Neutrophil (primary cell): ENCODE data around the gene NOP14.
A peak's percentile ranks its signal among the peaks of the same experiment; 100 is the strongest.
"Not testable (repeated sequence)": the region's sequence is repeated elsewhere in the genome, so short reads cannot be mapped to it uniquely, and the experiment has no call there.

Experiments used
- H3K27ac ChIP-seq: fragments of 200-600 bp; sonication (generic); 2 replicates; pipeline ENCODE4 v1.5.1; 2016; ENCODE audit warnings: mild to moderate bottlenecking, moderate library complexity
- H3K27me3 ChIP-seq: fragments of 200-600 bp; sonication (generic); 2 replicates; pipeline ENCODE4 v1.6.0; 2016; ENCODE audit warnings: mild to moderate bottlenecking
- H3K36me3 ChIP-seq: fragments of 200-600 bp; sonication (generic); 2 replicates; pipeline ENCODE4 v1.5.1; 2017
- H3K4me1 ChIP-seq, 2 experiments: fragments of 200-600 bp in 1 of 2; sonication (generic) in 1 of 2; 1 replicate in 1 of 2; 2 replicates in 1 of 2; pipeline versions ENCODE4 v1.5.1 to v1.6.1; 2013 to 2016; ENCODE audit warnings: low read depth in 1 of 2, low read length in 1 of 2, mild to moderate bottlenecking in 1 of 2, moderate library complexity in 1 of 2; ENCODE audit not compliant: control insufficient read depth in 1 of 2, insufficient read depth in 1 of 2
- H3K4me3 ChIP-seq, 2 experiments: fragments of 200-600 bp in 1 of 2; sonication (generic) in 1 of 2; 1 replicate in 1 of 2; 2 replicates in 1 of 2; pipeline ENCODE4 v1.5.1; 2013 to 2016; ENCODE audit warnings: low read depth in 1 of 2, low read length in 1 of 2, mild to moderate bottlenecking in 1 of 2, moderate library complexity in 1 of 2
- H3K9me3 ChIP-seq: fragments of 200-600 bp; sonication (generic); 2 replicates; pipeline ENCODE4 v1.5.1; 2016
- CTCF ChIP-seq: fragments of 200-600 bp; sonication (generic); IDR thresholded peaks from 2 replicates; pipeline ENCODE4 v1.5.1; 2016; ENCODE audit warnings: antibody characterized with exemption

Gene NOP14

GRCh38 chr4:2923668-2924173 is 39.5 kb downstream of the NOP14 start:
- H3K36me3 ChIP-seq: peaks cover 71% of the 10 kb centered on the region
- no peak overlapping the region for H3K4me3 ChIP-seq
- H3K27ac ChIP-seq: no peak overlapping the region
- no peaks in the 10 kb centered on the region for H3K9me3 ChIP-seq
- no peak for TF ChIP-seq CTCF
- peaks cover 8 to 12% of the 10 kb centered on the region in 2 experiments for H3K4me1 ChIP-seq
- no peaks in the 10 kb centered on the region for H3K27me3 ChIP-seq

GRCh38 chr4:2923141-2923551 is 40.1 kb downstream of the NOP14 start:
- peak overlapping the region; percentile 29 for H3K27ac ChIP-seq
- peaks cover 67% of the 10 kb centered on the region for H3K36me3 ChIP-seq
- TF ChIP-seq CTCF: no peak
- no peak overlapping the region for H3K4me3 ChIP-seq
- no peaks in the 10 kb centered on the region for H3K9me3 ChIP-seq
- no peaks in the 10 kb centered on the region for H3K27me3 ChIP-seq
- peaks cover 8 to 12% of the 10 kb centered on the region in 2 experiments for H3K4me1 ChIP-seq

GRCh38 chr4:2922453-2923101 is 40.6 kb downstream of the NOP14 start:
- H3K27ac ChIP-seq: peak overlapping the region; percentile 29
- peaks cover 8 to 12% of the 10 kb centered on the region in 2 experiments for H3K4me1 ChIP-seq
- not testable (repeated sequence) for H3K27me3 ChIP-seq, H3K4me3 ChIP-seq, H3K9me3 ChIP-seq
- peaks cover 66% of the 10 kb centered on the region for H3K36me3 ChIP-seq

GRCh38 chr4:2918714-2919113 is 44.5 kb downstream of the NOP14 start:
- H3K9me3 ChIP-seq, H3K27me3 ChIP-seq, H3K4me3 ChIP-seq, H3K27ac ChIP-seq: not testable (repeated sequence)
- H3K36me3 ChIP-seq: peaks cover 61% of the 10 kb centered on the region
- H3K4me1 ChIP-seq: peaks cover 15 to 17% of the 10 kb centered on the region in 2 experiments

GRCh38 chr4:2918300-2918699 is 44.9 kb downstream of the NOP14 start:
- H3K27me3 ChIP-seq, H3K9me3 ChIP-seq, H3K27ac ChIP-seq, H3K4me3 ChIP-seq: not testable (repeated sequence)
- H3K4me1 ChIP-seq: peaks cover 14 to 16% of the 10 kb centered on the region in 2 experiments
- peaks cover 61% of the 10 kb centered on the region for H3K36me3 ChIP-seq

GRCh38 chr4:2916696-2917095 is 46.5 kb downstream of the NOP14 start:
- not testable (repeated sequence) for H3K9me3 ChIP-seq, H3K4me3 ChIP-seq, H3K4me1 ChIP-seq, H3K27ac ChIP-seq, H3K27me3 ChIP-seq
- peaks cover 62% of the 10 kb centered on the region for H3K36me3 ChIP-seq

GRCh38 chr4:2915789-2916188 is 47.4 kb downstream of the NOP14 start:
- Histone ChIP-seq H3K27me3 (no peaks in the 10 kb centered on the region), H3K36me3 (peaks cover 70% of the 10 kb centered on the region), H3K4me3 (no peak overlapping the region), H3K27ac (no peak overlapping the region), H3K4me1 (peaks cover 4 to 8% of the 10 kb centered on the region in 2 experiments), H3K9me3 (no peaks in the 10 kb centered on the region)
- no peak for TF ChIP-seq CTCF
